Measurements from ENCODE around the gene PEAK1.

The PEAK1 gene

GRCh38 chr15:77173487-77173886 lies 246.4 kb downstream of the PEAK1 start:
- no peak overlapping the region for H3K4me3 ChIP-seq
- H3K27ac ChIP-seq = no peak overlapping the region
- DNase-seq (ENCODE audit: low spot score) = no peak
- no peak for TF ChIP-seq CTCF (IDR thresholded peaks at IDR 0.05)

DNA sequence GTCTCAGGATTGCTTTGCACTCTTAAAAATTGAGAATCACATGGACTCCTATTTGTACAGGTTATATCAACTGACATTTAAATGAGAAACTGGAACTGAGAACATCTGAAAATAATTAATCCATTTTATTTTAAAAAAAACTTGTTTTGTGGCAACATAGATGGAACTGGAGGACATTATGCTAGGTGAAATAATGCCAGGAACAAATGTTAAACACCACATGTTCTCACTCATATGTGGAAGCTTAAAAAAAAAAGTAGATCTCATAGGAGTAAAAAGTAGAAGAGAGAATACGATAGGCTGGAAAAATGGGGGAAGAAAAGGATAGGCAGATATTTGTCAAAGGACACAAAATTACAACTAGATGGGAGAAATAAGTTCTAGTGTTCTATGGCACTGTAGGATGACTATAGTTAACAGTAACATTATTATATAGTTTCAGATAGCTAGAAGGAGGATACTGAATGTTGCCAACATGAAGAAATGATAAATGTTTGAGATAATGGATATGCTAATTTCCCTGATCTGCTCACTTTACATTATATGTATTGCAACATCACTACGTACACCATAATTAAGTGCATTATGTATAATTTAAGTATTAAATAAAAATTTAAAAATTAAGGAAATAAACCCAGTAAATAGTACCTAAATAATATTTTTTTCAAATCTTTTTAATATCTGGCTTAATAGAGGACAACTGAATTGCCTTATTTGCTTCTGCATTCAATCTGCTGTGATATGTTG lies 248.5 kb downstream of the PEAK1 start:
- no peak for DNase-seq (ENCODE audit: low spot score)
- no peak overlapping the region for H3K4me3 ChIP-seq
- TF ChIP-seq CTCF (IDR thresholded peaks at IDR 0.05) = no peak
- H3K27ac ChIP-seq = no peak overlapping the region

DNA sequence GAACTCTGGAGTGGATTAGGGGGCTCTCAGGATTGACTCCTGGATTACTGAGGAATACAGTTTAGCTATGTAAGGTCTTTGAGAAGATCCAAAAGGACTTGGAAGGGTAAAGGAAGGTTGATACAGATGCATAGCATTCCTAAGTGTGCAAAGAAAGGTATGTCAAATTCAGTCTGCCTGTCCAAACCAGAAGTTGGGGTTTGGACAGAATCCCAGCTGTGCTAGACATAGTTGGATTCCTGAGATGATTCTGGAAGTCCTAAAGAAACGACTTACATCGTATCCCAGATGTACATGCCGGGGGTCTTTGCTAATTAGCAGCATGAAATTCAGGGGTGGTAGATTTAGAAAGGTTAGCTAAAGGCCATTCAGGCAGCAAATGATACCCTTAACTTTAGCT lies 251.3 kb downstream of the PEAK1 start:
- DNase-seq (ENCODE audit: low spot score) = no peak
- no peak for TF ChIP-seq CTCF (IDR thresholded peaks at IDR 0.05)
- no peak overlapping the region for H3K27ac ChIP-seq
- H3K4me3 ChIP-seq = no peak overlapping the region

DNA sequence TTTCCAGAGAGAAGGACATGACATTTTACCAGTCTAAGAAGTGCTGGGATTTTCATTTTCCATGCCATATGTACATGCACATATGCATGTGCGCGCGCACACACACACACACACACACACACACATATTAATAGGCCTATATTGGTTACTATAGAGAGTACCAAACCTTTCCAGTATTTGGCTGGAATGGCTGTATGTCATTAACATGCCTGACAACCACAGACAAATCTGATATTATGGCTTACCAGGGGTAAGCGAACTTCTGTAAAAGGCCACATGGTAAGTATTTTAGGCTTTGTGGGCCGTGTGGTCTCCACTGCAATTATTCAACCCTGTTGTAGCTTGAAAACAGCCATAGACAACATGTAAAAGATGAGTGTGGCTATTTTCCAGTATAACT lies 251.8 kb downstream of the PEAK1 start:
- no peak for TF ChIP-seq CTCF (IDR thresholded peaks at IDR 0.05)
- Histone ChIP-seq H3K4me3 (no peak overlapping the region), H3K27ac (no peak overlapping the region)
- no peak for DNase-seq (ENCODE audit: low spot score)

- TF ChIP-seq CTCF (IDR thresholded peaks at IDR 0.05) = no peak
- Histone ChIP-seq H3K4me3 (no peak overlapping the region), H3K27ac (no peak overlapping the region)
- no peak for DNase-seq (ENCODE audit: low spot score)
These were observed 252.5 kb downstream of the PEAK1 start for GRCh38 chr15:77167406-77167805.

- H3K27ac ChIP-seq = no peak overlapping the region
- no peak overlapping the region for H3K4me3 ChIP-seq
- DNase-seq (ENCODE audit: low spot score) = no peak
- no peak for TF ChIP-seq CTCF (IDR thresholded peaks at IDR 0.05)
These were observed 256.0 kb downstream of the PEAK1 start for GRCh38 chr15:77163781-77164384.

Measured in coronary artery (tissue), 2 donors.